Gastrocnemius medialis (tissue), 4 donors: Measurements from ENCODE around the gene B3GNT8. TPM values are rescaled to one million over a fixed set of nuclear protein-coding genes. Genes with fewer than 3 reads are reported as not detected.

Experiments
- ATAC-seq, 2 donors: fragments of 150-250 bp; one replicate each; pipeline ENCODE4 v1.9.1; 2016
- DNase-seq, 2 donors: peaks; one replicate each; pipeline ENCODE4 v3.0.0-alpha.2; 2019
- H3K27ac ChIP-seq, 4 donors: fragments of 200-600 bp; sonication (generic); 1 replicate in 1 of 4; 2 replicates in 3 of 4; pipeline ENCODE4 v1.5.1; 2016 to 2018; ENCODE audit warnings: mild to moderate bottlenecking in 2 of 4, moderate library complexity in 1 of 4
- H3K27me3 ChIP-seq, 3 donors: fragments of 200-600 bp; sonication (generic) in 2 of 3; 1 replicate in 1 of 3; 2 replicates in 2 of 3; pipeline versions ENCODE4 v1.5.1 to v1.6.0; 2016 to 2019; ENCODE audit warnings: mild to moderate bottlenecking in 1 of 3, moderate library complexity in 1 of 3
- H3K36me3 ChIP-seq, 2 donors: fragments of 200-600 bp; sonication (generic) in 1 of 2; one replicate each; pipeline ENCODE4 v1.5.1; 2017 to 2018
- H3K4me1 ChIP-seq, 2 donors: fragments of 200-600 bp; sonication (generic) in 1 of 2; one replicate each; pipeline ENCODE4 v1.5.1; 2016 to 2017; ENCODE audit warnings: mild to moderate bottlenecking in 2 of 2
- H3K4me3 ChIP-seq, 4 donors: fragments of 200-600 bp; sonication (generic) in 3 of 4; 1 replicate in 1 of 4; 2 replicates in 3 of 4; pipeline ENCODE4 v1.5.1; 2016 to 2019; ENCODE audit warnings: mild to moderate bottlenecking in 2 of 4
- H3K9me3 ChIP-seq, 3 donors: fragments of 200-600 bp; sonication (generic) in 2 of 3; 1 replicate in 1 of 3; 2 replicates in 2 of 3; pipeline ENCODE4 v1.5.1; 2016 to 2019
- CTCF ChIP-seq, 5 experiments: fragments of 450-650 bp in 3 of 5; fragments of 200-600 bp in 2 of 5; sonication (generic) in 2 of 5; IDR thresholded peaks in 4 of 5; conservative IDR thresholded peaks in 1 of 5; 1 replicate in 4 of 5; 2 replicates in 1 of 5; pipeline ENCODE4 v1.5.1; 2016 to 2019; ENCODE audit warnings: antibody characterized with exemption in 5 of 5, mild to moderate bottlenecking in 3 of 5, moderate library complexity in 3 of 5
- POLR2A ChIP-seq, 2 donors: fragments of 450-650 bp; IDR thresholded peaks; one replicate each; pipeline ENCODE4 v1.6.1; 2017; ENCODE audit warnings: antibody characterized with exemption in 2 of 2, mild to moderate bottlenecking in 2 of 2, moderate library complexity in 2 of 2
- in situ Hi-C, 4 donors: fragments of 200-750 bp; cut with MboI; loops; one replicate each; pipeline versions ENCODE4 v1.15.0 to v1.8.0; 2017; ENCODE audit warnings: low sequenced_read_pairs in 4 of 4
- intact Hi-C: fragments of 100-400 bp; cut with DNase I; formaldehyde crosslinking; loops from one replicate; pipeline ENCODE4 v1.15.1; 2023; ENCODE audit warnings: low total_unique reads
- total RNA-seq, 4 donors: library from RNA; depleted of rRNA; stranded (reverse); fragments of >200 nt; gene quantifications; one replicate each; pipeline versions ENCODE4 v1.1.0 to v1.2.3, GENCODE V29; 2016

B3GNT8 gene
- total RNA-seq, 4 donors from 2014 or later: 0.24 to 0.33 (median 0.33) TPM; not detected in 1

DNA sequence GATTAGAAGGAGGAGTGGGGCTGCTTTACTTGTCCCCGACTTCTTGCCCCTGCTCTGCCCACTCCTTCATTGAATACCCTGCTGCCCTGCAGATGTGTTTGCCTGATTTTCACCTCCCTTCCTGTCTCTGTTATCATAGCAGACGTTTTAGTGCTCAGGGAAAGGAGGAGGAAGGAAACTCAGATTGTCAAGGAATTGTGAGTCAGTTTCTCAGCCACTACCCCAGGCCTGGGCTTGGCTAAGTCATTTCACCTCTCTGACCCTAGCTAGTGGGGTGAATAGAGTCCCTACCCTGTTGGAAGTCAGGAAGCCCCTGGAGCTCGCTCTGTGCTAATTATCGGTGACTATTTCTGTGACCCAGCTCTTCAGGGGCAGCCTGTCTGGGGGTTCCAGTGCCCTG is 25.7 kb downstream of the B3GNT8 start:
- Histone ChIP-seq H3K27me3 (no peaks in the 10 kb centered on the region), H3K4me3 (no peak overlapping the region), H3K9me3 (no peaks in the 10 kb centered on the region), H3K36me3 (no peaks in the 10 kb centered on the region), H3K4me1 (peaks cover 28 to 32% of the 10 kb centered on the region in 2 donors), H3K27ac (peak overlapping the region in 2 of 4 donors; percentile 3 to 49)
- in situ Hi-C loops (no loop called here), intact Hi-C loops (no loop called here)
- no peak for TF ChIP-seq POLR2A (IDR thresholded peaks at IDR 0.05)
- TF ChIP-seq CTCF (IDR thresholded peaks at IDR 0.05 in 4 of 5, conservative IDR thresholded peaks at IDR 0.05 in 1 of 5): no peak
- no peak for ATAC-seq
- DNase-seq: no peak

DNA sequence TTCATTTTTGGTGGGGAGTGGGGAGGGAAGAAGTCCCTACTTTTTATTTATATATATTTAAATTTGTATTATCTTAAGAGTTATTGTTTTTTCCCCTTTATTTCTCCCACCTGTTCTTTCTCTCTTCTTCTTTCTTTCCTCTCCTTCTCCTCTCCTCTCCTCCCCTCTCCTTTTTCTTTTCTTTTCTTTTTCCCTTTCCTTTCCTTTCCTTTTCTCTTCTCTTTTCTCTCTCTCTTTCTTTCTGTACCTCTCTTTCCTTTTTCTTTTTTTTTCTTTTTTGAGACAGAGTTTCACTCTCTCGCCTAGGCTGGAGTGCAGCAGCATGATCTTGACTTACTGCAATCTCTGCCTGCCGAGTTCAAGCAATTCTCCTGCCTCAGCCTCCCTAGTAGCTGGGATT is 27.6 kb downstream of the B3GNT8 start:
- TF ChIP-seq POLR2A (IDR thresholded peaks at IDR 0.05) (no peak), CTCF (IDR thresholded peaks at IDR 0.05 in 4 of 5, conservative IDR thresholded peaks at IDR 0.05 in 1 of 5) (no peak)
- Histone ChIP-seq H3K36me3 (no peaks in the 10 kb centered on the region), H3K4me3 (no peak overlapping the region), H3K27me3 (no peaks in the 10 kb centered on the region), H3K9me3 (no peaks in the 10 kb centered on the region), H3K4me1 (peaks cover 33 to 35% of the 10 kb centered on the region in 2 donors), H3K27ac (no peak overlapping the region)
- in situ Hi-C loops: no loop called here
- DNase-seq (no peak), ATAC-seq (no peak)
- intact Hi-C loops: loop anchor here (2.0 kb wide), 1 partner anchor 15 kb away; no protein-coding TSS in a partner anchor

DNA sequence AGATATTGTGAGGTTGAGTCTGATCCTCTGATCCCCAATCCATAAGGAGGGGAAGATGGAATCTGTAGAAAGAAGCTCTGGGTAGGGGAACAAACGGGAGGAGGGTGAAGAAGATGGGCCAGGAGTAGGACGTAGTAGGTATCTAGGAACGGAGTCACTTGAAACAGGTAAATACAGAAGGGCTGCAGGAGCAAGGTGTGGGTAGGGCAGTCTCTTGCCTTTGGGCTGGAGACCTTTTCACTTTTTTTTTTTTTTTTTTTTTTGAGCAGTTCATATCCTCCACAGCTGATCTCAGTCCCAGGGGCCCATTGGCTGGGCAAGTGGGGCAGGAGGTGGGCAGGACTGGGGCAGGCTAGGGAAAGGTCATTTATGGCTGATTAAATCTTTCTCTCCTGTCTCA is 28.1 kb downstream of the B3GNT8 start:
- TF ChIP-seq POLR2A (IDR thresholded peaks at IDR 0.05) (no peak), CTCF (IDR thresholded peaks at IDR 0.05 in 4 of 5, conservative IDR thresholded peaks at IDR 0.05 in 1 of 5) (no peak)
- no peaks in the 10 kb centered on the region for H3K27me3 ChIP-seq
- DNase-seq (no peak), ATAC-seq (no peak)
- peak overlapping the region; percentile 73 to 95 (median 92) for H3K4me3 ChIP-seq
- in situ Hi-C loops: no loop called here
- peaks cover 33 to 35% of the 10 kb centered on the region in 2 donors for H3K4me1 ChIP-seq
- intact Hi-C loops: loop anchor here (2.0 kb wide), 1 partner anchor 16 kb away; no protein-coding TSS in a partner anchor
- H3K27ac ChIP-seq: peak overlapping the region; percentile 90 to 97 (median 94)
- no peaks in the 10 kb centered on the region for H3K9me3 ChIP-seq
- no peaks in the 10 kb centered on the region for H3K36me3 ChIP-seq

GRCh38 chr19:41398598-41398997 is 28.6 kb downstream of the B3GNT8 start:
- in situ Hi-C loops: no loop called here
- H3K27ac ChIP-seq: peak overlapping the region; percentile 90 to 97 (median 94)
- ATAC-seq: no peak

More at GRCh38 chr19:41398598-41398997, 28.6 kb downstream of the B3GNT8 start:
- no peaks in the 10 kb centered on the region for H3K9me3 ChIP-seq
- no peaks in the 10 kb centered on the region for H3K27me3 ChIP-seq
- intact Hi-C loops: loop anchor here (2.0 kb wide), 1 partner anchor 16 kb away; no protein-coding TSS in a partner anchor
- no peak for DNase-seq
- TF ChIP-seq POLR2A (IDR thresholded peaks at IDR 0.05) (no peak), CTCF (IDR thresholded peaks at IDR 0.05 in 4 of 5, conservative IDR thresholded peaks at IDR 0.05 in 1 of 5) (no peak)
- peaks cover 30 to 31% of the 10 kb centered on the region in 2 donors for H3K4me1 ChIP-seq
- no peaks in the 10 kb centered on the region for H3K36me3 ChIP-seq
- peak overlapping the region; percentile 73 to 95 (median 92) for H3K4me3 ChIP-seq
